Skeletal muscle cell (primary cell): Measurements from ENCODE around the gene PYCR2.
"Not testable (repeated sequence)": the region's sequence is repeated elsewhere in the genome, so short reads cannot be mapped to it uniquely, and the experiment has no call there.

Source experiments
- DNase-seq: peaks from one replicate; pipeline ENCODE4 v3.0.0-alpha.2; 2010; ENCODE audit warnings: low read depth
- H3K4me3 ChIP-seq: 2 replicates; pipeline ENCODE4 v1.5.1; 2011; ENCODE audit warnings: low read depth, mild to moderate bottlenecking, control low read depth, low read length, moderate library complexity

Gene PYCR2

GRCh38 chr1:225897595-225898514, 26.2 kb downstream of the PYCR2 start:
- no peak for DNase-seq
- no peak overlapping the region for H3K4me3 ChIP-seq

- DNase-seq: no peak
- H3K4me3 ChIP-seq: no peak overlapping the region
Measured at GRCh38 chr1:225896937-225897549, 27.0 kb downstream of the PYCR2 start.

- H3K4me3 ChIP-seq: no peak overlapping the region
- no peak for DNase-seq
Measured at GRCh38 chr1:225896494-225896893, 27.6 kb downstream of the PYCR2 start.

GRCh38 chr1:225892307-225892706, 31.7 kb downstream of the PYCR2 start:
- H3K4me3 ChIP-seq: no peak overlapping the region
- DNase-seq: no peak

- no peak overlapping the region for H3K4me3 ChIP-seq
- DNase-seq: no peak
Measured at GRCh38 chr1:225891229-225891972, 32.6 kb downstream of the PYCR2 start.

- no peak overlapping the region for H3K4me3 ChIP-seq
- DNase-seq: no peak
Measured at GRCh38 chr1:225890346-225891228, 33.5 kb downstream of the PYCR2 start.

GRCh38 chr1:225889743-225890142, 34.3 kb downstream of the PYCR2 start:
- no peak overlapping the region for H3K4me3 ChIP-seq
- DNase-seq: no peak

- no peak within 1 kb of the TSS for H3K4me3 ChIP-seq
- no peak for DNase-seq
Measured at GRCh38 chr1:225888898-225889601, 35.0 kb downstream of the PYCR2 start, which contains the start of gene LEFTY1. TSS of gene LEFTY1 (minus strand) at chr1:225889146. CDS start at chr1:225889066, 80 bp downstream.

GRCh38 chr1:225888289-225888897, 35.7 kb downstream of the PYCR2 start:
- H3K4me3 ChIP-seq: no peak overlapping the region
- DNase-seq: no peak

- H3K4me3 ChIP-seq, DNase-seq: not testable (repeated sequence)
Measured at GRCh38 chr1:225887554-225888288, 36.3 kb downstream of the PYCR2 start.

- H3K4me3 ChIP-seq: no peak overlapping the region
- DNase-seq: no peak
Measured at GRCh38 chr1:225887030-225887314, 37.1 kb downstream of the PYCR2 start.

- H3K4me3 ChIP-seq: no peak overlapping the region
- DNase-seq: no peak
Measured at GRCh38 chr1:225886159-225887029, 37.7 kb downstream of the PYCR2 start.

GRCh38 chr1:225885336-225885735, 38.7 kb downstream of the PYCR2 start:
- H3K4me3 ChIP-seq: no peak overlapping the region
- no peak for DNase-seq

- DNase-seq: no peak
- no peak overlapping the region for H3K4me3 ChIP-seq
Measured at GRCh38 chr1:225883616-225884265, 40.3 kb downstream of the PYCR2 start.

- DNase-seq: no peak
- H3K4me3 ChIP-seq: peak overlapping the region; percentile 96
Measured at GRCh38 chr1:225882694-225883615, 41.1 kb downstream of the PYCR2 start.
